Measurements from ENCODE around the gene LRRC45.

LRRC45 gene

DNA sequence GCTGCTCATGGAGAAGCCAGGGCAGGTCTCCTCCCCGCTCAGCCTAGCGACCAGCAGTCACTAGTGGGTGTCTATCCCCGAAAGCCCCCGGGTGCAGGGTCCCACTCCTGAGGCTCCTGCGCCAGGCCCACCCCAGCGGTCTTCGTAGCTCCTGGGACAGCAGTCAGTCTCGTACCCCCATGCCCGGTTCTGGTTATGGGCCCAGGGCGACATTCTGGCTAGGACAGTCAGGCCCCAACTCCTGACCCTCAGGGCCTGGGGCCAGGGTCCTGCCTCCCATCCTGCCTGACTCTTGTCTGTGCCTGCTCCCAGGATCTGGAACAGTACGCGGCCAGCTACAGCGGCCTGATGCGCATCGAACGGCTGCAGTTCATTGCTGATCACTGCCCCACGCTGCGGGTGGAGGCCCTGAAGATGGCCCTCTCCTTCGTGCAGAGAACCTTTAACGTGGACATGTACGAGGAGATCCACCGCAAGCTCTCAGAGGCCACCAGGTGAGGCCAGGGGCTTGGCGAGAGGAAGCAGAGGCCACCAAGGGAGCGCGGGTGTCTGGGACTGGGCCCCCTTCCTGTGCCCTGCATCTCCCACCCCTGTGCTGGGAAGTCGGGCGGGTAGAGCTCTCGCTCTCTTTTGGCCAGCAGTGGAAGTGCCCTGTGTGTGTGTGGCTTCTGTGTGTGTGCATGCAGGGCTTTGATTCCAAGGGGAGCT, 30.6 kb downstream of the LRRC45 start:
- DNase-seq: no peak

DNA sequence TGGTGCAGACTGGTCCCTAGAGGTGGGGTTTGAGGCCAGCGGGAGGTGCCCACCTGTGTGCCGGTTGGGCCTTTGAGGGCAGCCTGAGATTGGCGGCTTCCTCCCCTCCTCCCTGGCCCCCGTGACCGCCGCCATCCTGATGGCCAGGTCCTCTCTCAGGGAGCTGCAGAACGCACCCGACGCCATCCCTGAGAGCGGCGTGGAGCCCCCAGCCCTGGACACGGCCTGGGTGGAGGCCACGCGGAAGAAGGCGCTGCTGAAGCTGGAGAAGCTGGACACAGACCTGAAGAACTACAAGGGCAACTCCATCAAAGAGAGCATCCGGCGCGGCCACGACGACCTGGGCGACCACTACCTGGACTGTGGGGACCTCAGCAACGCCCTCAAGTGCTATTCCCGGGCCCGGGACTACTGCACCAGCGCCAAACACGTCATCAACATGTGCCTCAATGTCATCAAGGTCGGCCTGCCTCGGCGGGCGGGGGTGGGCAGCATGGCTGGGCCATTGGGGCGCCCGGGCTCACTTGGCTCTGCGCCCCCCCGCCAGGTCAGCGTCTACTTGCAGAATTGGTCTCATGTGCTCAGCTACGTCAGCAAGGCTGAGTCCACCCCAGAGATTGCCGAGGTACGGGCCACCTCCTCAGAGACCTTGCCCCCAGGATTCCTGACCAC, 31.4 kb downstream of the LRRC45 start:
- no peak for DNase-seq

DNA sequence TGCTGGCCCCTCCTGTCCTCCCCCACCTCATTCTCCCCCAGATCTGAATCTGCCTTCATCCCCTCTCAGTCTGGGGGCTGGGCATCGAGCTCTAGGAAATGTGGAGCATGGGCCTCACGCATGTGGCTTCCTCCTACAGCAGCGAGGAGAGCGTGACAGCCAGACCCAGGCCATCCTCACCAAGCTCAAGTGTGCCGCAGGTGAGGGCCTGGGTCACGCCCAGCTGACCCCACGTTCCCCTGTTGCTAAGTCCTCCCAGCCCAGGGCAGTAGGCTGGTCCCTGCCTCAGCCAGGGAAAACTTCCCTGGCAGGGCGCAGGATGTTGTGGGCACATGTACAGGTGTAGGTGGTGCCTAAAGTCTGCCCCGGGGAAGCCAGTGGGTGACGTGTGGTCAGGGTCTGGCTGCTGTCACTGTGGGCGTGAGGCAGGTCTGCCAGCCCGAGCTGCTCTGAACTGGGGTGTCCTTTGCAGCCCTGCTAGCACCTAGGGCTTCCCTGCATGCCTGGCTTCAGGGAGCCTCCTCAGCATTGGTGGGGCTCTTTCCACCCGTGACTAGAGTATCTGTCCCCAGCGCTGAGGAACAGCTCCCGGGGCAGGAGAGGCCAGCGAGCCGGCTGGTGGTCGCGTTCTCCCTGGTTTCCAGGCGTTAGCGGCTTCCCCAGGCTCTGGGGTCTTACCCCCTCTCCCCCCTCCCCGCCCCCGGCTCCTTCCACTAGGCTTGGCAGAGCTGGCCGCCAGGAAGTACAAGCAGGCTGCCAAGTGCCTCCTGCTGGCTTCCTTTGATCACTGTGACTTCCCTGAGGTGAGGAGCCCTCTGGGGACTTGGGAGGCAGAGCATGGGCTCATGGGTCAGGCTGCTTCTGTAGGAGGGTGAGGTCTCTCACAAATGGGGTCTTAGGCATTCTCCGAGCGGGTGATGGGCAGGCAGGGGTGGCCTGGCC, 32.2 kb downstream of the LRRC45 start:
- DNase-seq: no peak

DNA sequence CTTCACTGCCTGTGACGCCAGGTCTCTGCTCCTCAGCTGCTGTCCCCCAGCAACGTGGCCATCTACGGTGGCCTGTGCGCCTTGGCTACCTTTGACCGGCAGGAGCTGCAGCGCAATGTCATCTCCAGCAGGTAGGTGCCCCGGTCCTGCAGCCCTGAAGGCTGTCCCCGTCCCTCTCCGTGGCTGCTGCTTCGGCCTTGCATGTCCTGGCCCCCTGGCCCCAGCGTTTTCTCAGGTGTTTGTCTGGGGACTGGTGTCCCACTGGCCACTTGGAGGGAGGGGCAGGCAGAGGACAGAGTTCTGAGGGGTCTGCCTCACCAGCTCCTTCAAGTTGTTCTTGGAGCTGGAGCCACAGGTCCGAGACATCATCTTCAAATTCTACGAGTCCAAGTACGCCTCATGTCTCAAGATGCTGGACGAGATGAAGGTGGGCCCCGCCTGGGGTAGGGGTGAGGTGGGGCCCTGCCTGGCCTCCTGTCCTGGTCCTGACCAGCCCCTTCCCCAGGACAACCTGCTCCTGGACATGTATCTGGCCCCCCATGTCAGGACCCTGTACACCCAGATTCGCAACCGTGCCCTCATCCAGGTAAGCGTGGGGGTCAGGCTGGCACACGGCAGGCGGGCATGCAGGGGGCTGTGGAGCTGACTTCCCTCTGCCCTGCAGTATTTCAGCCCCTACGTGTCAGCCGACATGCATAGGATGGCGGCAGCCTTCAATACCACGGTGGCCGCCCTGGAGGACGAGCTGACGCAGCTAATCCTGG, 33.0 kb downstream of the LRRC45 start:
- DNase-seq: no peak

DNA sequence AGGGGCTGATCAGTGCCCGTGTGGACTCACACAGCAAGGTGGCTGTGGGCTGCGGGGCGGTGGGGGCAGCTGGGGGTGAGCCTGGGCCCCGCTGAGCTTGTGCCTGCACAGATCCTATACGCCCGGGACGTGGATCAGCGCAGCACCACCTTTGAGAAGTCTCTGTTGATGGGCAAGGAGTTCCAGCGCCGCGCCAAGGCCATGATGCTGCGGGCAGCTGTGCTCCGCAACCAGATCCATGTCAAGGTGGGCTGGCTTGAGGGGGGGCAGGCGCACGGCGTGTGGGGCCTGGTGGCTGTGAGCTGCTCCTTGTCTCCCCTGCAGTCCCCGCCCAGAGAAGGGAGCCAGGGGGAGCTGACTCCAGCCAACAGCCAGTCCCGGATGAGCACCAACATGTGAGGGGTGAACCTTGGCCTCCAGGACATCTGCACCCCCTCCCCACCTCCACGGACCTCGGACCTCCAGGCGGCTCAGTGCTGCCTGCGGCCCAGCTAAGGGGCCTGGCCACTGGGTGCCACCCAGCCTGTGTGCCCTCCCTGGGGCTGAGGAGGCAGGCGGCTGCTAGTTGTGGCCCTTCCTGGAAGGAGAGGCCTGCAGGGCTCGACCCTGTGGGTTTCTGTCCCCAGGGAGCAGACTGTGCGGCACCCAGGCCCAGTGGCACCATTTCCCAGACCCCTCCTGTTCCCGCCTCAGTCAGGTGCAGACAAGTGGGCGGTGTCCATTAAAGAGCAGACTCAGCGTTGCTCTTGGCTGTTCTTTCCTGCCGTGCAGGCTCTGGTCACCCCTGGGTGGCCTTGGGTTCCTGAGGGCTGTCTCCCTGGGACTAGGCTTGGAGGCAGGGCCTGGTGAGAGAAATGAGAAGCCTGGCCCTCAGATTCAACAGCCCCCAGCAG, 33.9 kb downstream of the LRRC45 start:
- DNase-seq: no peak

DNA sequence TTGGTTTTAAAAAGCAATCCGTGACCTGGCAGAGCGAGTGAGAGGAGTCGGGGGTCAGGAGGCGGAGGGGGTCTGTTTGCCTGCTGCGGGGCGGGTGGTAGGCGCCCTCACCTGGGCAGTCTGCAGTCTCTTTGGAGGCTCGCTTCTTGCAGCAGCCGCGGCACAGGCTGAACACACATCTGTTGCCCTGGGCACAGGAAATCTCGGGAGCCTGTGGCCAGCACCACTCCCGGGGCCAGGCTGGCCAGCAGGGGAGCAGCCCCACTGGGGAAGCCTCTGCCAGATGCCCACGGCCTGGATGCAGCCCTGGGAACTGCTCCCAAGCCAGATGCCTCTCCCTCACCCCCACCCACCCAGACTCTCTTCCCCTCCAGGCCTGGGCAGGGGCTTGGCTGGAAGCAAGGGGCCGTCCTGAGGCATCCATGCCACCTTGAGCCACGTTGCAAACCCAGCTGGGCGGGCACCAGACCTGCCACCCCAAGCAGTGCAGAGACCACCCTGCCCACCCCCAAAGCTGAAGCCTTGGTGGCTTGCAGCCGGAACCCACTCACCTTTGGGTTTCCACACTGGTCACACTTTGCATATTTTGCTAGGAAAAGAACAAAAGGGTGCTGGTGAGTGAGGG, 35.2 kb downstream of the LRRC45 start:
- DNase-seq: no peak

DNA sequence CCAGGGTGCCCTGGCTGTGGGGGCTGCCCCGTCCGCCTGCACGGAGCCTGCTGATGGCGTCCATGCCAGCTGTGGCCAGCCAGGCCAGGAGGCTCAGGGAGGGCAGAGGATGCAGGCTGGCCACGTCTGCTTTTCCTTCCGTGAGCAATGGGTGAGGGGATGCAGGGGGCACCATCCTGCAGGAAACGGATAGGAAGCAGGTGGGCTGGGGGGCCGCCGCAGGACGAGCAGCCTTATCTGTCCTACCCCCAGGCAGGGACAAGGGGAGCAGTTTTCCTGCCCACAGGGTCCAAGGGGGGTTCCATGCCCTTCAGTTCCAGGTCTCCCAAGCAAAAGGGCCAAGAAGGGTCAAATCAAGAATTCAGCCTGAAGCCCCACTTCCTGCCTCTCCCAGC, 35.7 kb downstream of the LRRC45 start:
- DNase-seq: no peak

DNA sequence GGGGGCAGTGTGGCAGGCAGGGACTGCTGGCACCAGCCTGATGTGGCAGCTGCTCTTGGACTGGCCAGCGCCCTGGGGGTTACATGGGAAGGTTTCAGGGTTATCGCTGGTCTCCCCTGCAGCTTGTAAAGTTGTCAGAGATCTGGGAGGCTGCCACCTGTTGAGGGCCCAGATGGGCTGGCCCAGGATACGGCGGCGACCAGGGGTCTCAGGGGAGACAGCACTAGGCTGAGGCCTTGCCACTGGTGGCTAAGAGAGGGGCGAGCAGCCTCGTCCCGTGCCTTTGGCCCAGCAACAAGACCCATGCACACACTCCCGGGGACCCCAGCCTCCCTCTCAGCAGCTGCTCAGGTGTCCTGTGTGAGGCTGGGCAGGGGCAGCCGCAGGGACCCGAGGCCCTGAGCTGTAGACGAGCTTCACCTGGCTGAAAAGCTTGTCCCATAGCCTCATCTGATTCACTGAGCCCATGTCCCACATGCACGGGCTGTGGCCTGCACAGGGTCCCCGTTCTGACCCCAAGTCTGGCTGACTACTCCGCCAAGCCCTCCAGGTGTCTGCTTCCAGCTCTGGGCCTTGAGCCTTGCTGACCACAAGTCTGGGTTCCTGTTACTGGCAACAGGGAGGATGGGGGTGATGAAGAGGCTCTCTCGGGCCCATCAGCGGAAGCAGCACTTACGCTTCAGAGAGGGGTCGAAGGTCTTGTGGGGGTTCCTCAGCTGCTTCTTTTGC, 36.3 kb downstream of the LRRC45 start:
- DNase-seq: no peak

DNA sequence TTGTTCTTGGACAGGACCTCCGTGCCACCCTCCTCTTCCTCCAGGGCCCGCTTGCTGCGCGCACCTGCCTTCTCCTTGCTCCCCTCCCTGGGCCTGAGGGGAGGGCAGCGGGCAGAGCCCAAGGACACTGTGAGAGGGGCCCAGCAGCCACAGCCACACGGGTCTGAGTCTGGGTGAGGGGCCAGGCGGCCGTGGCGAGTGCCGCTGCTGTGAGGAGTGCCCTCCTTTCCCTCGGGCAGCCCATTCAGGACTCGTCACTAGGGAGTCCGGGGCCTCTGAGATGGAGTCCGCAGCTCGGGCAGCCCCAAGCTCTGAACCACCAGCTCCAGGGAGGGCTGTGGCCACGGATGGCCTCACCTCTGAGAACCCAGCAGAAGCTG, 36.9 kb downstream of the LRRC45 start:
- DNase-seq: no peak

DNA sequence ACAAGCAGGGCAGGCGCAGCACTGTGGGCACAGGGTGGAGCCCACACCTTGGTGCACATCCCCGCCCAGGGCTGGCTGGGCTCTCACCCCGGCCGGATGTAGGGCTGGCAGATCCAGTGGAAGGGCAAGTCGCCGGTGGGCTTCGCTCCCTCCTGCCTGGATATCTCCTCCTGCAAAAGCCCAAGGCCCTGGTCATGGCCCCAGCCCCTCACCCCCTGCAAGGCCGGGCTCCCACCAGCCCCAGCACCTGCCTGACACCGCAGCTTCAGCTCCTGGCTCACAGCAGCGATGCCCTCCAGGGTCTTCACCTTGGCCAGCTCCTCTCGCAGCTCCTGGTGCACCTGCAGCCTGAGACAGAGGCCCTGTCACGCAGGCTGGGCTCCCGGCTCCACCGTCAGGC, 37.5 kb downstream of the LRRC45 start:
- no peak for DNase-seq

DNA sequence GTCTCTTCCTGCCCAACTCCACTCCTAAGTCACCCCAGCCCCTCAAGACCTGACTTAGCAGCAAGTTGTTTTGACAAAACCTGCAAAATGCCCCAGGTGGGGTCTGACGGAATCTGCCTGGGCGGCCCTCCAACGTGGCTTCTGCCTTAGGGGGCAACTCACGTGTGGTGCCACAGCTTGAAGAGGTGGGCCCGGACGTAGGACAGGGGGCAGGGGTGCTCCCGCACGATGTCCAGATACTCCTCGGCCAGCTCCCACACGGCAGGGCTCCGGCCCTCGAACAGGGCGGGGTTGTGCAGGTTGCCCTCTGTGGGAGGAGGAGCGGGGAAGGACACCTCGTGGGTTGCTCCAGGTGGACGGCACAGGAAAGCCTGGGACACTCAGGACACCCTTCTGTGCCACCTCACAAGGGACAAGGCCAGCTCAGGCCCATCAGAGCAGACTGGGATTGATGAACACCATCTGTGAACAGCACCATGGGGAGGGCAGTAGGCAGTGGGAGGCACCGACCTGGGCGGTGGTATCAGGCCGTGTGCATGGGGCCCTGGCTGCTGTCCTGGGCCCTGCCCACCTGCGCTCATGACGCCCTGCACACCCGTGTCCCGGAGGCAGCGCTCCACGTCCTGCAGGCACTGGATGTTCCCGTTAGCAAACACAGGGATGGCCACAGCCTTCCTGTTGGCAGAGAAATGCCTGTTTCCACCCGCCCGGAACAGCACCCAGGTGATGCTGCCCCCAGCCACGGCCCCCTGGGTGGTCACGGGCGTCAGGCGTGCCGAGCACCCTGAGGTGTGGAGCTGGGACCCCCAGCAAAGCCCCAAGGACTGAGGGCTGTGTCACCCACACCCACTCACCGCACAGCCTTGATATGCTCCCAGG, 38.2 kb downstream of the LRRC45 start:
- DNase-seq: no peak

DNA sequence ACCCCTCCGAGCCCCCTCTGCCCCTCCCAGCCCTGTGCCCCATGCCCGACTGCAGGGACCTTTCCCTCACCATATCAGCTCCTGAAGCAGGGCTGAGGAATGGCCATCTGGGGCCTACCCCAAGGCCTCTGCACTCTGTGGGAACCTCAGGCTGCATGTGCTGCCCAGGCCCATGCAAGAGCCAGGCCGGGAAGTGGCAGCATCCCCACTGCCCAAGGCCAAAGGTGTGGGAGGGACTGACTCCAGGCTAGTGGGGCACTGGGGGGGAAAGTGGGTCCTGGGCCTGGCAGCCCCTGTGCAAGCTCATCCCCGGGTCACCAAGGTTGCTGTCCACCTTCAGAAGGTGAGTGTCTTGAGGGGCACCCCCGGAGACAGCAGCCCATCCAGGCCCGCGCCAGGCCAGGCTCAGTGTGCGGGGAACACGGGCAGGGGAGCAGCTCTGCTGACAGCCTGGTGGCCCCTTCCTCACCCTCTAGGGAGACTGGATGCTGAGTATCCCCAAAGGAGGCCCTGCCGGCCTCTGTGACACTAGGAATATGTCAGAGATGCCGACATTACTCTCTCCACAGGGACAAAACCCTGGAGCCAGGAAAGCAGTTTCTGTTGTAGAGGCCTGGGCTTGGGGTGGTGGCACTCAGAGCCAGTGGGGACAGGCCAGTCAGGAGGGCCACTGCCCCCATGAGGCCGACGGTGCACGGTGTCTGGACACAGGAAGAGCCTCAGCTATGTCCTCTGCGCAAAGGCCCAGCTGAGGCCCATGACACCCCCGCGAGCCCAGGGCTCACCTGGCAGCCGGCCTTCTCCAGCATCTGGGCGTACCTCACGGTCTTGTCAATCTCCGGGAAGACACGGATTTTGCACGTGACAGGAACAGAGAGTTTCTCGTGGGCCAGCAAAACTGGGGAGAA, 39.2 kb downstream of the LRRC45 start:
- no peak for DNase-seq

DNA sequence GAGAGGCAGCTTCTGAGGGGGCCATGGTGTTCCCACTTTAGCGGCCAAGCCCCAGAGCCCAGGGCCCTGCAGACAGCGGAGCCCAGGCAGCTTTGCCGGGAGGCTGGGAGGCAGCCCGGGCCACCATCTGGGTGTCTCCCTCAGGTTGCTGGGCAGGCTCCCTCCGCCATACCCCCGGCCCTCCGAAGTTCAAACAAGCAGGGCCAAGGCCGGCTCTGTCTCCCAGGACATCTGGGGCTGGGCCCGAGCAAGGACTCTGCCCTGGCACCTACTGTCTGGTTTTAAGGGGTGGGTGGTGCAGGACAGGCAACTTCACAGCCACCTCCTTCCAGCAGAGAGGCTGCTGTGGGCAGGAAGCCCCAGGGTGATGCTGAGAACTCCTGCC, 39.9 kb downstream of the LRRC45 start:
- DNase-seq: no peak

DNA sequence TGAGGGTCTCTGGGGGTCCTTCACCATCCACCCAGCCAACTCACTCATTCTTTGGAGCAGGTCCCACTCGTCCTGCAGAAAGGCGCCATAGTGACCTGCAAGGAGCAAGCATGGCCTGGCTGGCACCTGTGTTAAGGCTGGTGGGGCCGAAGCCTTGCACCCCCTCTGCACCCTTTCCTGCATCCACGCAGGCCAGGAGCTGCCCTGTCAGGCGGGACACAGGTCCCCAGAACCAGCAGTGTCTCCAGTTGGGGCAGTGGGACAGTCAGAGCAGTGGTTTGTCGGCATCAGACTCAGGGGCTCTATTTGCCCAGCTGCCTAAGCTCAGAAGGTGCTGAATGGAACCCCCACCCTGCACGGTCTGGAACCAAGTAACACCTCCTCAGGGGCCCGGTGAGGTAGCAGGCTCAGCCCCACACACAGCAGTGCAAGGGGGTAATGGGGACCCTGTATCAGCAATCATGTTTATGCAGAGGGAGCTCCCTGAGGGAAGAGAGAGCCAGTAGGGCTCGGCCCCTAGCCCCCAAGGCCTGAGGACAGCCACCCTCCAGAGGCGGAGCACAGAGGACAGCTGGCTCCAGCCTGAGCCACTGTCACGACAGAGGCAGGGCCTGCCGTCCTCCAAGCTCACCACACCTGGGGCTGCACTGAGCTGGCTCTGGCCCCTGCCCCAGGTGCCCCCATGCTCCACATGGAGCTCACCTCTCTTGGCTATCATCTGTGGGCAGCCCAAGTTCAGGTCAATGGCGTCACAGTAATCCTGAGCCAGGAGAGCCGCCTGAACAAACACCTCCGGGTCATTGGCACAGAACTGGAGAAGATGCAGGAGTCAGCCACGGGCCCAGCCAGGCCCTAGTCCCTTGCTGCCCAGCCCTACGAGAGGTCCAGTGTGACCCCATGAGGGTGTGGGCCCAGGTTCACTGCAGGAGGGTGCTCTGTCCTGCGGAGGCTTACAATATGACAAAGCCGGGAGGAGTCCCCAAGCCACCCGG, 40.6 kb downstream of the LRRC45 start:
- DNase-seq: no peak

DNA sequence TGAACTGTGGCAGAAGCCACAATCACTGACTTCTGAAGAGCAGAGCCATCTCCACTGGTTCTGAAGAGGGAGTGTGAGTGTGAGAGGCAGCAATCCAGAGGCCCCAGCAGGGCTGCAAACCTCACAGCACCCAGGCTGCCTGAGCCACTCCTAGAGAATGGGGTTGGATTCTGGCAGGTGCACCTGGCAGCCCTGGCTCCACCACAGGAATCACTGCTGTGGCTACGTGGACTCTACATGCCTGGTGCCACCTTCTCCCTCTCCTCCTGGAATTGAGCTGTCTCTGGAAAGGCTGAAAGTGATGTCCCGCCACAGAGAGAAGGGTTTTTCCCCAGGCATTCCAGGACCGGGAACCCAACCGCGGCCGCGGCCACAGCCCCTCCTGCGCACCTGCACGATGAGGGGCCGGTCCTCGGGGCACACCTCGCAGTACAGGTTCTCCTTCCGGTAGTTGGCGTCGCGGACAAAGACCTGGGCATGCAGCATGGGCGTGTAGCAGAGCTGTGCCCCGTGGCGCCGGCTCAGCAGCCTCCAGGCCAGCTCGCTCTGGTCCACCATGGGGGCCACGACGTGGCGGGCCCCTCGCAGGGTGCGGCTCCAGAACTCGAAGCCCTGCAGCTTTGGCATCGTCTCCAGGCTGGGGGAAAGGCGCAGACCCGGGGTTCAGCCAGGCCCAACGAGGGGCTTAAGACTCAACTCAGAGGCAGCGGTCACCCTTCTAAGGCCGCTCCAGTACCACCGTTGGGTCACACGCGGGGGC, 41.5 kb downstream of the LRRC45 start:
- DNase-seq: no peak

DNA sequence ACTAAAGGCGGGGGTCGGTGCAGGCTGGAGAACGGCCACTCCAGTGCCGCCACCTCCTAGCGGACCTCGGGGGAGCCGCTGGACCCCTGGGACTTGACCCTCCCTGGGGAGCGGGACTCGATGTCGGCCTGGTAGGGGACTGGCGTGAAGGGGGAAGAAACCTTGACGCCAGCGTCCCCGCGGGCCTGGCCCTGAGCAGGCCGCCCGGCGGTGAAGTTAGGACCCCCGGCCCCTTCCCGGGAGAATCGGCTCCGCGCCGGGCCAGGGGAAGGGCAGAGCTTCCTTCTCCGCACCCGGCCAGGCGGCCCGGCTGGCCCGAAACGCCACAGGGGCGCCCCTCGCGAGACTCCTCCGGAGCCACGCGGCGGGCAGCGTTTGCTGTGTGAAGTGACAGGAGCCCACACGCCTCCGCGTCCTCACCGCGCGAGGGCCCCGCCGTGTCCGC, 42.1 kb downstream of the LRRC45 start:
- no peak for DNase-seq
